A549 (cell line): ENCODE measurements around the gene LCN6.

ENCODE experiments used
- JUN ChIP-seq, 2 experiments: fragments of >200 bp; sonication (Bioruptor Twin); formaldehyde crosslinking; IDR thresholded peaks; 2 replicates in 1 of 2; 3 replicates in 1 of 2; pipeline ENCODE4 v1.6.1; 2016 to 2017
- MAZ ChIP-seq: fragments of 150-350 bp; IDR thresholded peaks from 2 replicates; pipeline ENCODE4 v1.6.1; 2014; ENCODE audit warnings: antibody characterized with exemption, low read depth, low read length, borderline replicate concordance
- PHF8 ChIP-seq: fragments of 200-600 bp; sonication (generic); IDR thresholded peaks from 2 replicates; pipeline ENCODE4 v1.6.1; 2016; ENCODE audit warnings: low read depth, mild to moderate bottlenecking, antibody characterized with exemption, moderate library complexity, borderline replicate concordance
- POLR2A ChIP-seq: IDR thresholded peaks from 2 replicates; pipeline ENCODE4 v1.6.1; 2012; ENCODE audit warnings: mild to moderate bottlenecking, low read length
- RCOR1 ChIP-seq: fragments of 150-350 bp; IDR thresholded peaks from 2 replicates; pipeline ENCODE4 v1.6.1; 2014; ENCODE audit warnings: antibody characterized with exemption, low read length, low read depth
- RNF2 ChIP-seq: fragments of 200-600 bp; sonication (generic); IDR thresholded peaks from 2 replicates; pipeline ENCODE4 v1.6.1; 2016; ENCODE audit warnings: low read depth, mild to moderate bottlenecking, antibody characterized with exemption, moderate library complexity, borderline replicate concordance
- TFCP2L1 ChIP-seq: fragments of 250-450 bp; sonication (Bioruptor Pico); IDR thresholded peaks from 2 replicates; pipeline ENCODE4 v1.5.0; 2021; ENCODE audit warnings: mild to moderate bottlenecking
- ZFP36 ChIP-seq: fragments of 450-650 bp; IDR thresholded peaks from 2 replicates; pipeline ENCODE4 v1.6.1; 2014; ENCODE audit warnings: borderline replicate concordance; ENCODE audit not compliant: partially characterized antibody
- TF ChIP-seq, protein P1 (sequence below): fragments of 450-650 bp; IDR thresholded peaks from 2 replicates; pipeline ENCODE4 v1.6.1; 2014; ENCODE audit warnings: antibody characterized with exemption
- TF ChIP-seq, protein P2 (sequence below): fragments of >200 bp; sonication (Bioruptor Twin); formaldehyde crosslinking; IDR thresholded peaks from 3 replicates; pipeline ENCODE4 v1.5.1; 2016
- TF ChIP-seq, protein P3 (sequence below): IDR thresholded peaks from 2 replicates; pipeline ENCODE4 v1.6.1; 2012
- TF ChIP-seq, protein P4 (sequence below): fragments of 200-600 bp; sonication (generic); IDR thresholded peaks from 2 replicates; pipeline ENCODE4 v1.6.1; 2016; ENCODE audit warnings: antibody characterized with exemption, mild to moderate bottlenecking, moderate library complexity

DNA sequence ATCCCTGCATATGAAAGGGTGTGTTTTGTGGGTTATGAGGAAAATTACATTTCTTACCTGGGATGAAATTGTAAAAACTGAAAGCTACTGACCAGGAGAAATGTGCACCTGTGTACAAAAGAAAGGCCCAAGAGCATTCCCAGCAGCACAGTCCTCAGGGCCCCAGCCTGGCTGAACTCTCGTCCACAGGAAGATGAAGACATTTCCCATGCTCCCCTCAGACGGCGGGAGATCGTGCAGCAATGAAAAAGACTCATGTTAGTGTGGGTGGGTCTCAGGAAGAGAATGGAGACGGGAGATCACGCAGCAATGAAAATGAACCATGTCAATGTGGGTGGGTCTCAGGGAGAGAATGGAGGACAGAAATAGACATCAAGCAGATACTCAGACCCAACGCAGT is 28.6 kb upstream of the LCN6 start:
- TF ChIP-seq POLR2A: no peak
- TF ChIP-seq, protein P1, sequence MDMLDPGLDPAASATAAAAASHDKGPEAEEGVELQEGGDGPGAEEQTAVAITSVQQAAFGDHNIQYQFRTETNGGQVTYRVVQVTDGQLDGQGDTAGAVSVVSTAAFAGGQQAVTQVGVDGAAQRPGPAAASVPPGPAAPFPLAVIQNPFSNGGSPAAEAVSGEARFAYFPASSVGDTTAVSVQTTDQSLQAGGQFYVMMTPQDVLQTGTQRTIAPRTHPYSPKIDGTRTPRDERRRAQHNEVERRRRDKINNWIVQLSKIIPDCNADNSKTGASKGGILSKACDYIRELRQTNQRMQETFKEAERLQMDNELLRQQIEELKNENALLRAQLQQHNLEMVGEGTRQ: no peak
- no peak for TF ChIP-seq RCOR1
- TF ChIP-seq, protein P2, sequence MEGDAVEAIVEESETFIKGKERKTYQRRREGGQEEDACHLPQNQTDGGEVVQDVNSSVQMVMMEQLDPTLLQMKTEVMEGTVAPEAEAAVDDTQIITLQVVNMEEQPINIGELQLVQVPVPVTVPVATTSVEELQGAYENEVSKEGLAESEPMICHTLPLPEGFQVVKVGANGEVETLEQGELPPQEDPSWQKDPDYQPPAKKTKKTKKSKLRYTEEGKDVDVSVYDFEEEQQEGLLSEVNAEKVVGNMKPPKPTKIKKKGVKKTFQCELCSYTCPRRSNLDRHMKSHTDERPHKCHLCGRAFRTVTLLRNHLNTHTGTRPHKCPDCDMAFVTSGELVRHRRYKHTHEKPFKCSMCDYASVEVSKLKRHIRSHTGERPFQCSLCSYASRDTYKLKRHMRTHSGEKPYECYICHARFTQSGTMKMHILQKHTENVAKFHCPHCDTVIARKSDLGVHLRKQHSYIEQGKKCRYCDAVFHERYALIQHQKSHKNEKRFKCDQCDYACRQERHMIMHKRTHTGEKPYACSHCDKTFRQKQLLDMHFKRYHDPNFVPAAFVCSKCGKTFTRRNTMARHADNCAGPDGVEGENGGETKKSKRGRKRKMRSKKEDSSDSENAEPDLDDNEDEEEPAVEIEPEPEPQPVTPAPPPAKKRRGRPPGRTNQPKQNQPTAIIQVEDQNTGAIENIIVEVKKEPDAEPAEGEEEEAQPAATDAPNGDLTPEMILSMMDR: no peak
- no peak for TF ChIP-seq ZFP36
- TF ChIP-seq JUN (IDR thresholded peaks at IDR 0.05): no peak
- no peak for TF ChIP-seq TFCP2L1 (CRISPR knock-in tag)
- TF ChIP-seq, protein P3, sequence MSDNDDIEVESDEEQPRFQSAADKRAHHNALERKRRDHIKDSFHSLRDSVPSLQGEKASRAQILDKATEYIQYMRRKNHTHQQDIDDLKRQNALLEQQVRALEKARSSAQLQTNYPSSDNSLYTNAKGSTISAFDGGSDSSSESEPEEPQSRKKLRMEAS: no peak
- TF ChIP-seq, protein P4, sequence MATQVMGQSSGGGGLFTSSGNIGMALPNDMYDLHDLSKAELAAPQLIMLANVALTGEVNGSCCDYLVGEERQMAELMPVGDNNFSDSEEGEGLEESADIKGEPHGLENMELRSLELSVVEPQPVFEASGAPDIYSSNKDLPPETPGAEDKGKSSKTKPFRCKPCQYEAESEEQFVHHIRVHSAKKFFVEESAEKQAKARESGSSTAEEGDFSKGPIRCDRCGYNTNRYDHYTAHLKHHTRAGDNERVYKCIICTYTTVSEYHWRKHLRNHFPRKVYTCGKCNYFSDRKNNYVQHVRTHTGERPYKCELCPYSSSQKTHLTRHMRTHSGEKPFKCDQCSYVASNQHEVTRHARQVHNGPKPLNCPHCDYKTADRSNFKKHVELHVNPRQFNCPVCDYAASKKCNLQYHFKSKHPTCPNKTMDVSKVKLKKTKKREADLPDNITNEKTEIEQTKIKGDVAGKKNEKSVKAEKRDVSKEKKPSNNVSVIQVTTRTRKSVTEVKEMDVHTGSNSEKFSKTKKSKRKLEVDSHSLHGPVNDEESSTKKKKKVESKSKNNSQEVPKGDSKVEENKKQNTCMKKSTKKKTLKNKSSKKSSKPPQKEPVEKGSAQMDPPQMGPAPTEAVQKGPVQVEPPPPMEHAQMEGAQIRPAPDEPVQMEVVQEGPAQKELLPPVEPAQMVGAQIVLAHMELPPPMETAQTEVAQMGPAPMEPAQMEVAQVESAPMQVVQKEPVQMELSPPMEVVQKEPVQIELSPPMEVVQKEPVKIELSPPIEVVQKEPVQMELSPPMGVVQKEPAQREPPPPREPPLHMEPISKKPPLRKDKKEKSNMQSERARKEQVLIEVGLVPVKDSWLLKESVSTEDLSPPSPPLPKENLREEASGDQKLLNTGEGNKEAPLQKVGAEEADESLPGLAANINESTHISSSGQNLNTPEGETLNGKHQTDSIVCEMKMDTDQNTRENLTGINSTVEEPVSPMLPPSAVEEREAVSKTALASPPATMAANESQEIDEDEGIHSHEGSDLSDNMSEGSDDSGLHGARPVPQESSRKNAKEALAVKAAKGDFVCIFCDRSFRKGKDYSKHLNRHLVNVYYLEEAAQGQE: no peak
- TF ChIP-seq MAZ: no peak
- no peak for TF ChIP-seq RNF2
- TF ChIP-seq PHF8: no peak
